LNCAP (cell line): Measurements from ENCODE around the gene LMAN1.

ENCODE experiments used
- TF ChIP-seq, protein P1 (sequence below): fragments of 450-650 bp; IDR thresholded peaks from 2 replicates; pipeline ENCODE4 v1.5.1; 2017; ENCODE audit warnings: mild to moderate bottlenecking

LMAN1 gene, protein sequence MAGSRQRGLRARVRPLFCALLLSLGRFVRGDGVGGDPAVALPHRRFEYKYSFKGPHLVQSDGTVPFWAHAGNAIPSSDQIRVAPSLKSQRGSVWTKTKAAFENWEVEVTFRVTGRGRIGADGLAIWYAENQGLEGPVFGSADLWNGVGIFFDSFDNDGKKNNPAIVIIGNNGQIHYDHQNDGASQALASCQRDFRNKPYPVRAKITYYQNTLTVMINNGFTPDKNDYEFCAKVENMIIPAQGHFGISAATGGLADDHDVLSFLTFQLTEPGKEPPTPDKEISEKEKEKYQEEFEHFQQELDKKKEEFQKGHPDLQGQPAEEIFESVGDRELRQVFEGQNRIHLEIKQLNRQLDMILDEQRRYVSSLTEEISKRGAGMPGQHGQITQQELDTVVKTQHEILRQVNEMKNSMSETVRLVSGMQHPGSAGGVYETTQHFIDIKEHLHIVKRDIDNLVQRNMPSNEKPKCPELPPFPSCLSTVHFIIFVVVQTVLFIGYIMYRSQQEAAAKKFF

DNA sequence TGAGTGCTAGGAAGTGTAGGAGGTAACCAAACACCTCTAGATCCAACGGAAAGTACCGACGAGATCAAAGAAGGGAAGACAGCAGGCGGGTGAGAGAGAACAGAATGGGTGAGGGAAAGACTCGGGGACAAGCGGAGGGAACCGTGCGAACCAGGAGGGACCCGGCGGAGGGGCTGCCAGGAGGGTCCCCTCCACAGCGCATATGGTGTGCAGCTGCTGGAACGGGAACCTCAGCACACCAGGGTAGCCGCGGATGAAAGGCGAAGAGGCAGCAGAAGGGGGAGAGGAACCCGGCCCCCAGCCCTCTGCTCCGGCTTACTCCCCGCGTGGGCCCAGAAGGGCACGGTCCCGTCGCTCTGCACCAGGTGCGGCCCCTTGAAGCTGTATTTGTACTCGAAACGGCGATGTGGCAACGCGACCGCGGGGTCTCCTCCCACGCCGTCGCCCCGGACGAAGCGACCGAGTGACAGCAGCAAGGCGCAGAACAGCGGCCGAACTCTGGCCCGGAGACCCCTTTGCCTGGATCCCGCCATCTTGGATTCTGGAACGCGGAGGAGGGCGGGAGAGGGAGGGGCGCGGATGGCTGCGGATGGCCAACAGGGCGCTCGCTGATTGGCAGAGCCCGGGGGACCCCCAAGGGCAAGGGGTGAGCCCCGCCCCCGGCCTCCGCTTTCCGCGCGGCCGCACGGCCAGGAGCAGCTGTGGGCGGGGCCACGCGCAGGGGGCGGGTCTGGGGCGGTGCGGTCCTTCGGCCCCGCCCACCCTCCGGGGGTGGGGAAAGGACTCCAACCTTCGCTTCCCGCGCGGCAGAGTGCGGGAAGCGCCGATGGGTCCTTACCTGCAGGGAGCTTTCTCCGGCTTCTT, at the start of gene LMAN1:
LMAN1 (minus strand) TSS at position 554 of the 864 bp plus-strand sequence; CDS start at position 533, 21 bp downstream.
- TF ChIP-seq, protein P1, sequence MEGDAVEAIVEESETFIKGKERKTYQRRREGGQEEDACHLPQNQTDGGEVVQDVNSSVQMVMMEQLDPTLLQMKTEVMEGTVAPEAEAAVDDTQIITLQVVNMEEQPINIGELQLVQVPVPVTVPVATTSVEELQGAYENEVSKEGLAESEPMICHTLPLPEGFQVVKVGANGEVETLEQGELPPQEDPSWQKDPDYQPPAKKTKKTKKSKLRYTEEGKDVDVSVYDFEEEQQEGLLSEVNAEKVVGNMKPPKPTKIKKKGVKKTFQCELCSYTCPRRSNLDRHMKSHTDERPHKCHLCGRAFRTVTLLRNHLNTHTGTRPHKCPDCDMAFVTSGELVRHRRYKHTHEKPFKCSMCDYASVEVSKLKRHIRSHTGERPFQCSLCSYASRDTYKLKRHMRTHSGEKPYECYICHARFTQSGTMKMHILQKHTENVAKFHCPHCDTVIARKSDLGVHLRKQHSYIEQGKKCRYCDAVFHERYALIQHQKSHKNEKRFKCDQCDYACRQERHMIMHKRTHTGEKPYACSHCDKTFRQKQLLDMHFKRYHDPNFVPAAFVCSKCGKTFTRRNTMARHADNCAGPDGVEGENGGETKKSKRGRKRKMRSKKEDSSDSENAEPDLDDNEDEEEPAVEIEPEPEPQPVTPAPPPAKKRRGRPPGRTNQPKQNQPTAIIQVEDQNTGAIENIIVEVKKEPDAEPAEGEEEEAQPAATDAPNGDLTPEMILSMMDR, result no peak

DNA sequence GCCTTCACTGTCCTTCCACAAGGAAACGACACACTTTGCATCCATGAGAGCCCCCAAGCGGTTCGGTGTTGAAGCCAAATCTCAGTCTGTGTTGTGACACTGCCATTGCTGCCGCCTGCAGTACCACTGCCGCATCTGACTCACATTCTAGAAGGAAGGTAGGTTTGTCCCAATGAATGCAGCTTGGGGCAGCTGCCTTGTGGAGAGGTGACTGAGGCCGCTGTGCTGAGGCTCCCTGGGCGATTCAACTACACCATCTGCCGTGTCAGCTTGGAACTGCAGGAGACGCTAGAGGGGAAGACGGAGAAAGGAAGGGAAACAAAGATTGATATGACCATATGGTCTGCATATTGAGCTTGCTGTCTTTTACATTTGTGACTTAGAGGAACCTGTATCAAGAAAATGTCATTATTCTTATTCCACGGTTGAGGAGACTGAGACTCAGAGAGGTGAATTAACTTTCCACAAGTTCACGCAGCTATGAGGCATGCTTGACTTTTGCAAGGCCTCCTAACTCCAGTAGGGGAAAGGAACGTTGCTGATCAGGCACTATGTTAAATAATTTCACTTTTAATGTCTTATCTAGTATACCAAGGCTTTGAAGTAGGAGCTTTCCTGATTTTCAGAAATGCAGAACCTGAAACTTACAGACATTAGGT, 43.5 kb upstream of the LMAN1 start:
- TF ChIP-seq, protein P1, result peak; percentile 99

DNA sequence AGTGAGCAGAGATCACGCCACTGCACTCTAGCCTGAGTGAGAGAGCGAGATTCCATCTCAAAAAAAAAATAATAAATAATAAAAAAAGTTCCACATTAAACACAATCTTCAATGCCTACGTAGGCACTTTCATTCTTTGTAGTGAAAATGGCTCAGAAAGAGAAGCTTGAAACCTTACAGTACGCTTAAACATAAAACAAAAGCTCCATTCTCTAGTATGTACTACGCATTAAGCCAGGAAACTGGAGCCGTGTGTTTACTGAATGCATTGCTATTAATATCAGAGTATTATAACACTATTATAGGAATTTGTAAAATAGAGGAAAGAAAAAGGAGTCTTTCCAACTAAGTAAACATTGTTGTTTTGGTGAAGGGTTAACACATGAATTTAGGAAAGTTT, 41.3 kb upstream of the LMAN1 start:
- TF ChIP-seq, protein P1, result no peak

DNA sequence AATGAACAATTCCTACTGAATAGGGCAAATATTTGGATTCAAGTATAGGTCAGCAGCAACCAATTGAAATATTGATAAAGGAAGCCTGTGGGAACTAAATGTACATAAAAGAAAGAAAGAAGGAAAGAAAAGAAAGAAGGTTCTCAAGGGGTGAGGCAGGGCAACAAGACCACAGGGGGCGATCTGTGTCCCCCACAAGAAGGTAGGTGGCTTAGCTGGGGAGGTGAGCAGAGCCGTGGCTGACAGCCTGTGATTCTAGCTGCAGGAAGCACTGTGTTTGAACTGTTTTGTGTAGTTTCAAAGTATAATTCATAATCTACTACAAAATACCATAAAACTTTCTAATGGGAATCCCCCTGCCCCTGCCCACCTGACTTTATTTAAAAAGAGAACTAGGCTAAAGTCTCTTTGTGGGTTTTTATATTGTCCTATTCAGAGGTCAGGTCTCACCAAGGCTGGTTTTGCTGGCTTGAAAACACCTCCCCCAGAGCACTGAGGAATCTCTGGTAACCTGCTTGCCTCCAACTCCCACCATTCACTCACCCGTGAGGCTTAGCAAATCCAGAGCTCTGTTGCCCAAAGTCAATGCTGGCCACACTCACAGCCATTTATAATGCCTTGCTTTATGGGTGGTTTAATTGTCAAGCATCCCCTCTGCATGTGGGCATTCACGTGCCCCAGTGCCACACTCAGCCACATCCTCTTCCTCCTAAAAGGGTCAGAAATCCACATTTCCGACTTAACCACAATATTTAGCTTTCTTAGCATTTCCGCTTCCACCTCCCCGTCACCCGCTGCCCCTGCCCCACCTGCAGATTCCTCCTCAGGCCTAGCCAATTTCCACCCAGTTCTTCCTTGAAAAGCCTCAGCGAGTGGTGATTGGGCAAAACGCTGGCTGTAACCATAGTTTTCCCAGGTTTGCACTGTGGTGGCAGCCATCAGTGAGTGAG, 36.4 kb upstream of the LMAN1 start:
- TF ChIP-seq, protein P1, result no peak

DNA sequence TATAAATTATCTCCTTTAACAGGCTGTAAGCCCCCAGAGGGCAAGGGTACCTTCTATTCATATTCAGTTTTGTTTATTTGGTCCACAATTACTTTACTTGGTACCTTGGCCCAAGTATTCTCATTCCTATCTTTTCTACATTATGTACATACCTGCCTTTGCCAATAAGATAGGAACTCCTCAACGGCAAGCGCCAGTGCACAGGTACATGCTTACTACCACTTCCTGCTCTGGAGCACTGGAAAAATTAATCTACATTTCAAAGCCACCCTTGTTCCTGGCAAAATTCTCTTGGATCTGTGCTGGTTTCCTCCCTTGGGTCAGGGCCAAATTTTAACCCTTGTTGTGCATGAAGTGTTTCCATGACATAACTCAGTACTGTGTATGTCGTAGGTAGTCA, 34.3 kb upstream of the LMAN1 start:
- TF ChIP-seq, protein P1, result no peak

DNA sequence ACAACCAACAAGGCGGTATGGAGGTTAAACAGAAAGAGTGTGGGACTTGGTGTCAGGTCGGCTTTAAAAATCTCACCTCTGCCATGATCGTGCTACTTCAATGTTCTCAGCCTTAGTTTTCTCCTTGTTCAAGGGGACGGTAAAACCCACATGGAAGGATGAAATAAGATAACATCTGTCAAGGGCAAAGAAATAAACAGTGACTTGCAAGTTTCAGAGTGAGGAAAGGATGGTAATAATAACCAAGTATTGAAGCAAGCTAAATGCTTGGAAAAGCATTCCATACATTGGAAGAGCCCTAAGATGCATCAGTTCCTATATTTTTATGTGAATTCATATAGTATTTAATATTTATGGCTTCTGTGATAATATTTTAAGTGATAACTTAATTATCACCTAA, 29.8 kb upstream of the LMAN1 start:
- TF ChIP-seq, protein P1, result no peak
